HK-2 (cell line): Measurements from ENCODE around the gene KCTD8.

ENCODE experiments used
- DNase-seq: peaks from one replicate; pipeline ENCODE4 v3.0.0-alpha.2; 2018; ENCODE audit not compliant: unreplicated experiment

The KCTD8 gene

GRCh38 chr4:44448521-44449461, at the start of gene KCTD8:
Gene KCTD8, minus strand, starts transcription at chr4:44448809.
- DNase-seq, result peak; percentile 88

DNA sequence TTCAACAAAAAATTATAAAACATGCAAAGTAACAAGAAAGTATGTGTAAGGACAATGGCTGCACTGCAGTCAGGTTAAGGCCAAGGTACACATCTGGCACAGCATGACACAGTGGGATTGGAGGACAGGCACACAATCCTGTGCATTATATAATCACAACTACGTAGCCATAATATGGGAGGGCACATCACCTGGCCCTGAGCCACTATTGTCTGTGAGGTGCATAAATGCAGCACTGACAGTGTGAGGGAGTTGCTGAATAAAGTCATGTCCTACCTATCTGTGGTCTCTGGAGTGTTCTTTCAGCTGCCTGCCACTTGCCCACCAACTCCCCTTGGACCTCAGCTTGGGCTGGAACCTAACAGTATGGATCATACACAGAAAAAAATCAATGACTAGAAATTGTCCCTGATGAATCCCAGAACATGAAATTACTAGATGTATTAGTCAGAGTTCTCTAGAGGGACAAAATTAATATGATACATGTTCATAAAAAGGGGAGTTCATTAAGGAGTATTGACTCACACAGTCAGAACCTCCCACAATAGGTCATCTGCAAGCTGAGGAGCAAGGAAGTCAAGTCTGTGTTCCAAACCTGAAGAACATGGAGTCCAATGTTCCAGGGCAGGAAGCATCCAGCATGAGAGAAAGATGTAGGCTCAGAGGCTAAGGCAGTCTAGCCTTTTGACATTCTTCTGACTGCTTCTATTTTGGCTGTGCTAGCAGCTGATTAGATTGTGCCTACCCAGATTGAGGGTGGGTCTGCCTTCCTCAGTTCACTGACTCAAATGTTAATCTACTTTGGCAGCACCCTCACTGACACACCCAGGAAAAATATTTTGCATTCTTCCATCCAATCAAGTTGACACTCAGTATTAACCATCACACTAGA, 46.4 kb upstream of the KCTD8 start:
- DNase-seq, result no peak

GRCh38 chr4:44493924-44494323, 45.3 kb upstream of the KCTD8 start:
- DNase-seq, result no peak

DNA sequence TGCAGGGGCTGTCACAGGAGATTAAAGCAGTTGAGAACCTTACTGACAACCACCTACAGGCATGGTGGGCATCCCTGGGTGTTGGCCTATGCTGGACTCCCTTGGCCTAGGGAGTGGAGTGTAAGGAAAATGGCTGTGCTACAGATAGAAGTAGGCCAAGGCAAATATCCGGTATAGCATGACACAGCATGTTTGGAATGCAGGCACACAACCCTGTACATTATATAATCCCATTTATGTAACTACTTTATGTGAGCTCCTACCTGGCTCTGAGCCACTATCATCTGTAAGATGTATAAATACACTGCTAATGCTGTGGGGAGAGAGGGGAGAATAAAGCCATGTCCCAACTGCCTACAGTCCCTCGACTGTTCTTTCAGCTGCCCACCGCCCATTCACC, 38.7 kb upstream of the KCTD8 start:
- no peak for DNase-seq

DNA sequence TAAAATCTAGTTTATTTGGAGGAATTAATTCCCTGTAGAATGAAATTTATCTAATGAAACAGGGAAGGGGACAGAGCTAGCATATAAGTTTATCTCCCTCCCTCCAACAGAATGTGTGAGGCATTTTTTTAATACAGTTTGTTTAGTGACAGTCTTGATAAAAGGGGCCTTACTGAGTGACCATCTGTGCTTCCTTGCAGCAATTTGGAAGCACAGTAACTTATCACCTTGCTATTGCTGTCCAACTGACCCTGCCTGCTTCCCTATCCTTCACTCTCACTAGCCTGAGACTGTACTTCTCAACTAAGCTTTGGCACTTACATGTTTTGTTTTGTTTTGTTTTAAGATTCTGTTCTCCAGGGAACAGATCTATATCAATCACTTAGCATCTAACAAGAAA, 31.1 kb upstream of the KCTD8 start:
- no peak for DNase-seq

GRCh38 chr4:44462259-44462658, 13.7 kb upstream of the KCTD8 start:
- DNase-seq, result no peak

- no peak for DNase-seq
Observed at GRCh38 chr4:44447563-44448504, 775 bp downstream of the KCTD8 start.

GRCh38 chr4:44446801-44447562, 1.6 kb downstream of the KCTD8 start:
- DNase-seq, result no peak

DNA sequence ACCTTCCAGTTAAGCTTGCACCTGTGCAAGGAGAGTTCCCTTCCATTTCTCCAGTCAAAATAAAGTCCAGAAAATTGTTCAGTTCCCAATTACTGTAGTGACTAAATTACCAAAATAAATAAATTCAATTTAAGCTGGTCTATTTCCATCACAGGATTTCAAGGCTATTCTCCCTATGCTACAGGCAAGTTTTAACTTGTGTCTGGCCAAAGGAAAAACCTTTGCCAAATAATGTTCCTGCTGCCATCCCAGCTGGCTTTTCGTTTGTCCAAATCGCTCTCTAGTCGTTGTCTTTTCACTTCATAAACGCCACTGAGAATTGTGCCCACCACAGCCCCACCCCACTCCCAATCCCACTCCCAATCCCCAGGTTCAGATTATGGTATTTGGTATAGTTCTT, 2.4 kb downstream of the KCTD8 start:
- DNase-seq, result no peak

DNA sequence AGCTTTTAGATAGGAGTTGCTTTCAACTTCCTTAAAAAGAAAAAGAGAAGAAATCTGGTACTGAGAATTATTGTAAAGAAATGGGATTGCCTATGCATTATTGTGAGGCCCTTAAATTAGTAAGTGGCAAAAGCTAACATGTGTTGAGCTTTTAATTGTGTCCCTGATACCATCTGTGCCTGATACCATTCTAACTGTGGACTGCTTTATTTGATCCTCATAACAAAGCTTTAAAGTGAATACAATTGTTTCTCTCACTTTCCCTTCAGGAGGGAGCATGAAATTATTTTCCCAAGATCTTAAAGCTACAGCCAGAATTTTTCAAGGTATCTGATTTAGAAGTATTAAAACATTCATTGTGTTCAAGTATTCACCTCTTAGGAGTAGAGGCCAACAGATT, 9.9 kb downstream of the KCTD8 start:
- DNase-seq, result no peak

DNA sequence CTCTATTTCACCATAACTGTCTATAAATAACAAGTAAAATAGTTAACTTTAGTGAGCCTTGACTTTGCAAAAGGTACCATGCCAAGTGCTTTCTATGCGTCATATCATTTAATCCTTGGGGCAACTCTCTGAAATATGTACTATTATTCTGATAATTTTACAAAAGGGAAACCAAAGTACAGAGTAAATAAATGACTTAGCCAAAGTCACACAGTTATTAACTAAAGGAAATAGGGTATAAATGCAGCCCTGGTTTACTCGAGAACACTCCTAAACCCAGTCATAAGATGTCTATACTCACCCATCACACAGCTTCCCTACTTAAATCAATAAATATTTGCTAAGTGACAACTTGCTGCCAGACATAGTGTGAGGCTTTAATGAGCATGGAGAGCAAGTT, 14.4 kb downstream of the KCTD8 start:
- no peak for DNase-seq

GRCh38 chr4:44425614-44426208, 22.9 kb downstream of the KCTD8 start:
- DNase-seq, result peak; percentile 13

- DNase-seq, result no peak
Observed at GRCh38 chr4:44422912-44423311, 25.7 kb downstream of the KCTD8 start.

GRCh38 chr4:44421330-44422065, 27.1 kb downstream of the KCTD8 start:
- DNase-seq, result no peak

GRCh38 chr4:44415251-44415650, 33.4 kb downstream of the KCTD8 start:
- DNase-seq, result no peak

GRCh38 chr4:44368413-44369167, 80.0 kb downstream of the KCTD8 start:
- no peak for DNase-seq

DNA sequence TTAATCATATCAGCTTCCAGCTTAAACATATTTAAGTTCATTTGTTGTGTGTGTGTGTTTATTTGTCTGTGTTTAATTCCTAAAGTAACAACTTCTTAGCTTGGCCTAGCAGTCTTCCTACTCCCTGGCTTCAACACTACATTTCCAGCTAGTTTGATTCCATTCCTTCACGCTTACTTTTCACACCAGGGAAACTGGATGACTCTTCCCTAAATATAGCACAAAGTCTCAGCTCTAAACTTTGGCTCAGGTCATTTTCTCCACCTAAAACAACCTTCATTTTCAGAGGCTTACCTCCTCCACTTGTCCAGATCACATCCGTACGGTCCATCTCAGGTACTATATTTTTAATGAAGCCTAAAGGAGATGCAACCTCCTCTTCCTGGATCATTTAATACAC, 94.4 kb downstream of the KCTD8 start:
- DNase-seq, result no peak

DNA sequence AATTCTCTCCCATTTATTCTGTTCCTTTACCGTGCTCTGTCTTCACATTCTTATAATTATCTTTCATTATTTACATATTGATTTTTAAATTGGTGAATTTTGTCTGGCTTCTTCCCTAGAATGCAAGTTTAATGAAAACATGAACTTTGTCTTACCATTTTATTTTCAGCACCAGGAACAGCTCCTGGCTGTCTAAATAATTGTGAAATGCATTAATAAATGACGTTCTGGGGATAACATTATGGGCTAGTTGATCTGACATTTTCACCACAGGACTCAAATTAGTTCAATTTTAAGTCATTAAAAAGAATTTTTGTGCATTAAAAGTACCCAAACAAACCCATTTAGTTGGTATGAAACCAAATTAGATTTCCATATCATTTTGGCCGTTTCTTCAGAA, 97.5 kb downstream of the KCTD8 start:
- no peak for DNase-seq

GRCh38 chr4:44342800-44343199, 105.8 kb downstream of the KCTD8 start:
- DNase-seq, result no peak
